ENCODE measurements around the gene TPT1.
"Not testable (repeated sequence)": the region's sequence is repeated elsewhere in the genome, so short reads cannot be mapped to it uniquely, and the experiment has no call there.

Gene TPT1

DNA sequence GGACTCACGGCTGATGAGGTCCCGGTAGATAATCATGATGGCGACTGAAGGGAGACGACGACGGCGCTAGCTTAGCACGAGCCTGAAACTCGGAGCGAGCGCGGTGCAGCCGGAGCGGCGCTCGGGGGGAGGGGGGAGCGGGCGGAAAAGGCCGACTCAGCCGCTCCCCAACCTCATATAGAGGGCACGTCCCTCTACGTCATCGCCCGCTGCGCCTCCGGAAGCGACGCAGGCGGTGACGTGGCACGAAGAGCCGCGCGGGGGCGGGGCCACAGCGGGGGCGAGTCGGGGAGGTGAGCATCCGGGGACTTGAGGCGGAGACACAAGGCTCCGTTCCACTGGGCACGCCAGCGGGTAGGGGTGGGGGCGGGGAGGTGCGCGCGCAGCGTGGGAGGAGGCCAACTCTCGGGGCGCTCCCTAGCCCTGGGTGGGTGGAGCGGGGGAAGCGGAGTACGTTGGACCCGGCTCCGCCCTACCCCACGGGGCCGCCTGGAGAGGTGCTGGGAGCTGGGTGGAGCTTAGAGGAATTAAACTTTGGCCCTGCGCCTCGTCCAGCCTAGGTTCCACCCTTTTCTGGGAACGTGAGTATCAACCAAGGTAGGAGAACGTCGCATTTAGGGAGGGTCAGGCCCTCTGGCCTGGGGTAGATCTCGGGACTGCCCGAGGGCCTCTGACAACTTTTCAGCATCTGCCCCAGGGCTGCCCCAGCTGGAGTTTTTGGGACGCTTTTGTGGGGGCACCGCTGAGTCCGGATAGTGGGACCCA, at the start of gene TPT1:
TPT1 (minus strand) TSS at position 150 of the 765 bp plus-strand sequence; CDS start at position 36, 114 bp downstream.
- peak; percentile 74 for DNase-seq

DNA sequence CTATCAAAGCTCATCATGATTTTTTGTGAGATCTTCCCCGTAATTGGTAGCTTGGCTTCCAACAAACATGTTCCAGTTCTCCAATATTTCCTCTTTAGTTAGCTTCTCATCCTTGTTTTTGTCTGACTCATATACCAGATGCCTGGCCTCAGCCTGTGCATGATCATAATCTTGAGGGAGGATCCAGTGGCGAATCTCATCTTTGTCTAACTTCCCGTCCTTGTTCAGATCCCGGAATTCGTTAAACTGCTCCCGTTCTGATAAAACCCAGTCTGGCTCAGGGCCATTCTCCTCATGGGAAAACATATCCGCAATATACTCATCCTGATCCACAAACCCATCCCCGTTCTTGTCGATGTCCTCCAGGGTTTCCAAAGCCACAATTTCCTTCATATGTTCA, 49.4 kb upstream of the TPT1 start:
- not testable (repeated sequence) for DNase-seq

DNA sequence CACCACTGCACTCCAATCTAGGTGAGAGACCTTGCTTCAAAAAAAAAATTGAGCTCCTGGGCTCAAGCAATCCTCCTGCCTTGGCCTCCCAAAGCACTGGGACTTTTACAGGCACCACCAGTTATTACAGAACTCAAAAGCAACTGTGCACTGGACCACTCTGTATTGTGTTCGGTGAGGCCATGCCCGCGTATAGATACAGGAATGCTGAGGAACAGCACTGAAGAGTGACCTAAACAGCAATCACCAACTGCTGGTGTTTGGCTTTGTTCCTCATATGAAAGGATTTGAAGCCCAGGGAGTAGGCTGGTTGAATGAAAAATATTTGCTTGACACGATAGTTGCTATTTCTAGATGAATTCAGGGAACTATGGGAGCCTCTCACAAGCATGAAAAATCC, 47.7 kb upstream of the TPT1 start:
- DNase-seq: no peak

DNA sequence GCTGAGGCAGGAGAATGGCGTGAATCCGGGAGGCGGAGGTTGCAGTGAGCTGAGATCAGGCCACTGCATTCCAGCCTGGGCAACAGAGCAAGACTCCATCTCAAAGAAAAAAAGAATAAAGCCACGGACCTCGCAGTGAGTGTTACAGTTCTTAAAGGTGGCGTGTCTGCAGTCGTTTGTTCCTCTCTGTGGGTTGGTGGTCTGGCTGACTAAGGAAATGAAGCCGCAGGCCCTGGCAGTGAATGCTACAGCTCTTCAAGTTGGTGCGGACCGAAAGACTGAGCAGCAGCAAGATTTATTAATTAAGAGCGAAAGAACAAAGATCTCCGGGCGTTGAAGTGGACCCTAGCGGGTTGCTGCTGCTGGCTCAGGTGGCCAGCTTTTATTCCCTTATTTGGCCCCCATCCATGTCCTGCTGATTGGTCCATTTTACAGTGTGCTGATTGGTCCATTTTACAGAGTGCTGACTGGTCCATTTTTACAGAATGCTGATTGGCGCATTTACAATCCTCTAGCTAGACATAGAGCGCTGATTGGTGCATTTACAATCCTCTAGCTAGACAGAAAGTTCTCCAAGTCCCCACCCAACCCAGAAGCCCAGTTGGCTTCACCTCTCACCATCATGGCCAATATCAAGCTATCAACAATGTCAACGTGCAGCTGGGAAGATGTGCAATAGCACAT, 46.1 kb upstream of the TPT1 start:
- not testable (repeated sequence) for DNase-seq

DNA sequence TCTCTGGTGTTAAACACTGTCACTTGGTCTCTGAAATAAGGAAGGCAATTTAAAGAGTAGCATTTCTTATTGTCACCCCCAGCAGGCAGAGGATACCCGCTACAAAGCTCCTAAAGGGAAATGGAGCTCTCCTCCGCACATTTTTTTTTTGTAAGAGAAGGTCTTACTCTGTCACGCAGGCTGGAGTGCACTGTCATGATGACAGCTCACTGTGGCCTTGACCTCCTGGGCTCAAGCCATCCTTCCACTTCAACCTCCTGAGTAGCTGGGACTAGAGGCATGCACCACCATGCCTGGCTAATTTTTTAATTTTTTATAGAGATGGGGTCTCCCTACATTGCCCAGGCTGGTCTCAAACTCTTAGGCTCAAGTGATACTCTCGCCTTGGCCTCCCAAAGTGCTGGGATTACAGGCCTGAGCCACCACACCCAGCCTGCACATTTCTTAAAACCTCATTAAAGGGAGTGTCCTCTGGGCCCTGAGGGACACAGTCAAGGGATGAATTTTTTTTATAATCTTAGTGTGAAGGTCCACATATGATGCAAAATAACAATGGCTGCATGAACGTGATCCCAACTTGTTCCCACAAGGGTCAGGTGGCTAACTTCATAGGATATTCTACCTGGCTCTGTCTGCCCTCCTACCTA, 45.0 kb upstream of the TPT1 start:
- no peak for DNase-seq

DNA sequence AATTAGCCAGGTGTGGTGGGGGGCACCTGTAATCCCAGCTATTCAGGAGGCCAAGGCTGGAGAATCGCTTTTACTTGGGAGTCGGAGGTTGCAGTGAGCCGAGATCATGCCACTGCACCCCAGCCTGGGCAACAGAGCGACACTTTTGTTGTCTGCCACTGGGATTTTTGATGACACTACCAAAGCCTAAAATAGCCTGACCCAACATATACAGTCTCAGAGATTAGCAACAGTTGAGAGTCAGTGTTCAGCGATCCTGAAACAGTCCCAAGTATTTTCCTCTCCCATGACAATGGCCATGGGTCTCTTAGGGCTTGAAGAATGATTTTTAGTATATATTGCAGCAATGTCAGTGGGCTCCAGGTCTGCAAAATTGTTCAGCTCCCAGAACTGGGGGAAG, 44.3 kb upstream of the TPT1 start:
- DNase-seq: no peak

DNA sequence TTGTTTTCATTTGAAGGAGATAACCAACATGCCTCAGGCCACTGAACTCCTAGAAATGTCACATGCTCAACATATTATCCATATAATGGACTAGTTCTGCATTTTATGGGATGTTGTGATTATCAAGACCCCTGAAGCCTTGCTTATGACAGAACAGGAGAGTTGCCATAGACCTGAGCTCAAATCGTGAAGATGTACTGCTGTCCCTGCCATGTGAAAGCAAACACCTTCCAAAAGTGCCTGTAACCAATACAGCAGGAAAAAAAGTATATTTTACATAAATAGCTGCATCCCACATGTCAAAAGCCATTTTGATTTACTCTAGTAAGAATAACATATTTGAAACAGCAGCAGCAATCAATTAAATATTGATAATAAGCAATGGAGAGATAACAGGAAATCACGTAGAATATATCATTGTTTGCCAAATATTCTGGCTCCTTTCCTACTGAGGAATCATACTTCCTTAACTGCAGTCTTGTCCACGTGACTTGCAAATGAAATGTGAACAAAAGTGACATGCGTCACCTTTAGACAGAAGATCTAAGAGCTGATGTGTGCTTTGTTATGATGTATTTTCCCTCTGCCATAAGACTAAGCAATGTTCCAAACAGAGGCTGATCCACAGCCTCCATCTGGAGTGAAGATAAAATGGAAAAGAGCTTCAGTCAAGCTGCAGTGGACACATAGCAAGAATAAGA, 43.6 kb upstream of the TPT1 start:
- no peak for DNase-seq

DNA sequence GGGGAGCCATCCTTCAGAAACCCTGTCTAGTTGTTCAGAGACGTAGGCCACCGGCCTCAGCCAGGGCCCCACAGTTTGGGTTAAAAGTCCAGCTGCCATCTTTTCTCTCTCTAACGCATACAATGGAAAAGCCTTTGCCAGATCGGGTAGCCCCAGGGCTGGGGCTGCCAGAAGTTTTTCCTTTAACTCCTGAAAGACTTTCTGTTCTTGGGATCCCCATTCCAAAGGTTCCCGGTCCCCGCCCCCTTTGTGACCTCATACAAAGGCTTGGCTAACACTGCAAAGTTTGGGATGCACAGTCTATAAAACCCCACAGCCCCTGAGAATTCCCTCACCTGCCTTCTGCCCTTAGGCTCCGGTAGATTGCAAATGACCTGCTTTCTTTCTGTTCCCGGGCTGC, 41.8 kb upstream of the TPT1 start:
- DNase-seq: not testable (repeated sequence)

DNA sequence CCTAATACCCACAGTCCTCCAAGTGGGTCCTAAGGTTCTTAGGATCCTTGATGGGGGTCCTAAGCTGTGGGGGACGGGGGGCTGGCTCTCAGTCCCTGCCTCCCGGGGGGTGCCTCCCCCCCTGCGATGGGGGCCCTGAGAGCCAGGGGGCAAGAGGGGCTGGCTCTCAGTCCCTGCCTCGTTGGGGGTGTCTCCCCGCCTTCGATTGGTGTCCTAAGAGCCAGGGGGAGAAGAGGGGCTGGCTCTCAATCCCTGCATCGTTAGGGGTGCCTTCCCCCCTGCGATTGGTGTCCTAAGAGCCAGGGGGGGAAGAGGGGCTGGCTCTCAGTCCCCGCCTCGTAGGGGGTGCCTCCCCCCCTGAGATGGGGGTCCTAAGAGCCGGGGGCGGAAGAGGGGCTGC, 40.2 kb upstream of the TPT1 start:
- DNase-seq: no peak

DNA sequence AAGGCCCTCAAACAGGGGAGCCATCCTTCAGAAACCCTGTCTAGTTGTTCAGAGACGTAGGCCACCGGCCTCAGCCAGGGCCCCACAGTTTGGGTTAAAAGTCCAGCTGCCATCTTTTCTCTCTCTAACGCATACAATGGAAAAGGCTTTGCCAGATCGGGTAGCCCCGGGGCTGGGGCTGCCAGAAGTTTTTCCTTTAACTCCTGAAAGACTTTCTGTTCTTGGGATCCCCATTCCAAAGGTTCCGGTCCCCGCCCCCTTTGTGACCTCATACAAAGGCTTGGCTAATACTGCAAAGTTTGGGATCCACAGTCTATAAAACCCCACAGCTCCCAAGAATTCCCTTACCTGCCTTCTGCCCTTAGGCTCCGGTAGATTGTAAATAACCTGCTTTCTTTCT, 39.7 kb upstream of the TPT1 start:
- not testable (repeated sequence) for DNase-seq

DNA sequence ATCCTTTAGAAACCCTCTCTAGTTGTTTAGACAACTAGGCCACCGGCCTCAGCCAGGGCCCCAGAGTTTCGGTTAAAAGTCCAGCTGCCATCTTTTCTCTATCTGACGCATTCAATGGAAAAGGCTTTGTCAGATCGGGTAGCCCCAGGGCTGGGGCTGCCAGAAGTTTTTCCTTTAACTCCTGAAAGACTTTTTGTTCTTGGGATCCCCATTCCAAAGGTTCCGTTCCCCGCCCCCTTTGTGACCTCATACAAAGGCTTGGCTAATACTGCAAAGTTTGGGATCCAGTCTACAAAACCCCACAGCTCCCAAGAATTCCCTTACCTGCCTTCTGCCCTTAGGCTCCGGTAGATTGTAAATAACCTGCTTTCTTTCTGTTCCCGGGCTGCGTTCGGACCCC, 38.5 kb upstream of the TPT1 start:
- DNase-seq: not testable (repeated sequence)

DNA sequence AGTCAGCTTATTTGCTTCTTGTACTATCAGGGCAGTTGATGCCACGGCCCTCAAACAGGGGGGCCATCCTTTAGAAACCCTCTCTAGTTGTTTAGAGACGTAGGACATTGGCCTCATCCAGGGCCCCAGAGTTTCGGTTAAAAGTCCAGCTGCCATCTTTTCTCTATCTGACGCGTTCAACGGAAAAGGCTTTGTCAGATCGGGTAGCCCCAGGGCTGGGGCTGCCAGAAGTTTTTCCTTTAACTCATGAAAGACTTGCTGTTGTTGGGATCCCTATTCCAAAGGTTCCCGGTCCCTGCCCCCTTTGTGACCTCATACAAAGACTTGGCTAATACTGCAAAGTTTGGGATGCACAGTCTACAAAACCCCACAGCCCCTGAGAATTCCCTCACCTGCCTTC, 37.8 kb upstream of the TPT1 start:
- not testable (repeated sequence) for DNase-seq

DNA sequence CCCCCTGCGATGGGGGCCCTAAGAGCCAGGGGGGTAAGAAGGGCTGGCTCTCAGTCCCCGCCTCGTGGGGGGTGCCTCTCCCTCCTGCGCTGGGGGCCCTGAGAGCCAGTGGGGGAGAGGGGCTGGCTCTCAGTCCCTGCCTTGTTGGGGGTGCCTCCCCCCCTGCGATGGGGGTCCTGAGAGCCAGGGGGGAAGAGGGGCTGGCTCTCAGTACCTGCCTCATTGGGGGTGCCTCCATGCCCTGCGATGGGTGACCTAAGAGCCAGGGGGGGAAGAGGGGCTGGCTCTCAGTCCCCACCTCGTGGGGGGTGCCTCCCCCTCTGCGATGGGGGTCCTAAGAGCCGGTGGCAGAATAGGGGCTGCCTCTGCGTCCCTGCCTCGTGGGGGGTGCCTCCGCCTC, 36.3 kb upstream of the TPT1 start:
- not testable (repeated sequence) for DNase-seq

DNA sequence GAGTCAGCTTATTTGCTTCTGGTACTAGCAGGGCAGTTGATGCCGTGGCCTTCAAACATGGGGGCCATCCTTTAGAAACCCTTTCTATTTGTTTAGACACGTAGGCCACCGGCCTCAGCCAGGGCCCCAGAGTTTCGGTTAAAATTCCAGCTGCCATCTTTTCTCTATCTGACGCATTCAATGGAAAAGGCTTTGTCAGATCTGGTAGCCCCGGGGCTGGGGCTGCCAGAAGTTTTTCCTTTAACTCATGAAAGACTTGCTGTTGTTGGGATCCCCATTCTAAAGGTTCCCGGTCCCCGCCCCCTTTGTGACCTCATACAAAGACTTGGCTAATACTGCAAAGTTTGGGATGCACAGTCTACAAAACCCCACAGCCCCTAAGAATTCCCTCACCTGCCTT, 35.7 kb upstream of the TPT1 start:
- DNase-seq: not testable (repeated sequence)

DNA sequence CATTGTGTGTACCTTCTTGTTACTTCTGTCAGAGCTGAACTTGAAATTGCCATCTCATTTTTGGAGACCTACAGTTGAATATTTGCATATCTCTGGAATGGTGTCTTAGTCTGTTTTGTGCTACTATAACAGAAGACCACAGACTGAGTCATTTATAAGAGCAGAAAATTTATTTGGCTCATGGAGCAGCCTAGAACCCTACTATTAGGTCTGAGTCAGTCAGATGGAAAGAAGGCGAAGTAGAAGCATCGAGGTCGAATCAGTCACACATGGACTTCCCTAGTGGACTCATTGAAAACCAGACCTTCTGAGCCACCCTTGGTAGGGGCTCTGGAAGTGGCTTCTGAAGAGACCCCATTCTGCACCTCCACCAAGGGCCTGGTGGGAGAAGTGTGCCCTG, 33.9 kb upstream of the TPT1 start:
- no peak for DNase-seq

DNA sequence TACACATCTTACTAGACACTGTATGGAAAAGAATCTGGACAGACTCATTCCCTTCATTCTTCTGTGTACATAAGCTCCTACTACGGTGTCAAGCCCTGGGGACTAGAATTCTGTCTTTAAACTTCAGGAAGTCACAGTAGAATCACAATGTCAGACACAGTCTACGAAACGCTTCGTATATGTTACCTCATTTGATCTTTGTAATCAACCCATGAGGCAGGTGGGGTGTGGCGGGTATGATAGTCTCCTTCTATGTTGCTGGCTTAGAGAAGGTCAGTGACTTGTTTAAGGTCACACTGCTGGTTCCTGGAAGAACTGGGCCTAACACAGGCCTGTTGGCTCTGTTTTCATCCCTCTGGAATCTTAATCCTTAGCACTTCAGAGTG, 32.2 kb upstream of the TPT1 start:
- no peak for DNase-seq

DNA sequence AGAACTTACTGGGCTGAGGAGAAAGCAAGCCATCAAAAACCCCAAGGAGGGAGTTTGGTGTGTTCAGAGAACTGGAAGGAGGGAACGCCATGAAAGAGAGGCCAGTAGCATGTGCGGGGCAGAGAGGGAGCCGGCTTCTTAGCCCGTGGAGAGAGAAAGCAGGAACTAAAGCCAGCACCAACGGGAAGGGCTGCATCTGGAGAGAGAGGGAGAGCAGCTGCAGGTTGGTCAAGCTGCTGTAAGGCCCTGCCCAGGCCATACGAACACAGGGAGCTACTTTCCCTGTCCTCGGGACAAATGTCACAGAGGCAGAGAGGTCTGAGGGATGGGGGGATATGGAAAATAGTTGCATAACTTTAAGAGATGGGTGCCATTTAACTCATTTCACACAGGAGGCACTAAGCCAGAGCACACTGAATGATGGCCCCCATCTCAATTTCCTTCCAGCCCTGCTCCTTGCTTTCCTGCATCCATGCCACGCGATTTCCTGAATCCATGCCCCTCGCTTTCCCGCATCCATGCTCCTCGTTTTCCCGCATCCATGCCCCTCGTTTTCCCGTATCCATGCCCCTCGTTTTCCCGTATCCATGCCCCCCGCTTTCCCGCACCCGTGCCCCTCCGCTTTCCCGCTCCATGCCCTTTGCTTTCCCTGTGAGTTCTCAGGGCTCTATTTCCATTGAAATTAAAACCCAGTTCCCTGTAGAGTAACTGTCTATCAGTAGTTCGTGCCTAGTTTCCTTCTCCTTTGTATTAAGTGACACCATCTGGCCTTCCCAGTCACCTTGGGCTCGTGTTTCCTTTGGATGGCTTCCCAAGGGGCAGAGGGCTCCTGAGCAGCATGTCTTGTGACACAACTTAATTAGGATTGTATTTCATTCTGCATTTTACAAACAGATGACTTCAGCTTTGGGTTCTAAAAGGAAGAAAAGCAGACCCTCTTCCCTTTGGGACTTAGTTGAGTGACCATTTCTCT, 31.5 kb upstream of the TPT1 start:
- DNase-seq: peak; percentile 81

DNA sequence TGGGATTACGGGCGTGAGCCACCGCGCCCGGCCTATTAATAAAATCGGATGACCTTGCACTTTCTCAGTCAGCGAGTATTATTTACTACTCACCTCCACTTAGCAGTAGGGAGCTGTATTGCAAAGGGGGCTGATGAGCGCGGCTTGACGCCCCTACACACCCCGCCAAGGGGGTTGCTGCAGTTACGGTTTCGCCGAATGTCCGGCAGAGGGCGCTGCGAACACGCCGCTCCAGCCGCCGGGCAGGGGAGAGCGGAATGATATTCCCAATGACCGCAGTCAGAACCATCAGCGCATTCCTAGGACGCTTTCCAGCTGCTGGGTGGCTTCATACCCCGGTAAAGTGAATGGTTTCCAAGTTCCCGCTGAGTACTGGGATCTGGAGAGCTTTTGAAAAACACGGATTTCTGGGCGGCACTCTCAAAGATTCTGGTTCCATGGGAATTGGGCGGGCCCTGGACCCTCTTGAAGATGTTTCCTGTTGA, 30.0 kb upstream of the TPT1 start:
- DNase-seq: no peak

DNA sequence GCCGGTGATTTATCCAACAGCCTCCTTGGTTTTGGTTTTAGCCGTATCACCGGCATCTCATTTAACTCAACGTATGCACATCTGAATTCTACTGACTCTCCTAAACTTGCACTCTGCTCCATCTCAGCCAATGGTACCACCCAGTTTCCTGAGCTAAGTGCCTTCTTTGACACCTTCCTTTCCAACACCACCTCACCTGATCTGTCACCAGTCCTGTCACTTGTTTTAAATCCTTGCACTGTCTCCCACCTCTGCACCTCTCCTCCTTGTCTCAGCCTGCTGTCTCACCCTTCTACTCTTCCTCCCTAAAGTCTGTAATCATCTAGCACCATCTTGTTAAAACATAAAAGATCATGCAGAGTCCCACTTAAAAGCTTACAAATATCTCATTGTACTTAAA, 28.1 kb upstream of the TPT1 start:
- DNase-seq: no peak

DNA sequence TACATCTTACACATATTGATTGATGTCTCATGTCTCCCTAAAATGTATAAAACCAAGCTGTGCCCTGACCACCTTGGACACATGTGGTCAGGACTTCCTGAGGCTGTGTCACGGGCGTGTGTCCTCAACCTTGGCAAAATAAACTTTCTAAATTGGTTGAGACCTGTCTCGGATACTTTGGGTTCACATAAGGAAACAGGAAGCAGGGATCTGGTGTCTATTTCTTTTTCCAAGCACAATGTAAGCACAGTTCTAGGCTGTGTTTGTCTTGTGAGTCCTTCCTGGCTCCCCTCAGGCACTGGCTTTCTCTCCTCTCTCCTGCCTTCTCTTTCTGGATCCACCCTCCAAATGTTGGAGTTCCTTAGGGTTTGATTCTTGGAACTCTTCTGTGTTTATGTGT, 27.6 kb upstream of the TPT1 start:
- DNase-seq: no peak

DNA sequence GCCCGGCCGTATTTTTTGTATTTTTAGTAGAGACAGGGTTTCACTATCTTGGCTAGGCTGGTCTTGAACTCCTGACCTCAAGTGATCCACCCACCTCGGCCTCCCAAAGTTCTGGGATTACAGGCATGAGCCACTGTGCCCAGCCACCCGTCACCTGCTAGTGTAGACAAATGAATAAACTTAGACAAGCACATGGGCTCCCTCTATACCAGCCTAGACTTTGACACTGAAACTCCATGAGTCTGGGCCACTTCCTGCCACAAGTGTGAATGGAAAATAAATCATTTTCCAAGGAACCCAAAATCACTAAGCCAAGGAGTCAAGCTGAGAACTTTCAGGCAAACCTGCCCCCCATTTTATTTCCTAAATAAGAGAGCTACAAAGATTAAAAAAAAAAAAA, 27.0 kb upstream of the TPT1 start:
- no peak for DNase-seq

DNA sequence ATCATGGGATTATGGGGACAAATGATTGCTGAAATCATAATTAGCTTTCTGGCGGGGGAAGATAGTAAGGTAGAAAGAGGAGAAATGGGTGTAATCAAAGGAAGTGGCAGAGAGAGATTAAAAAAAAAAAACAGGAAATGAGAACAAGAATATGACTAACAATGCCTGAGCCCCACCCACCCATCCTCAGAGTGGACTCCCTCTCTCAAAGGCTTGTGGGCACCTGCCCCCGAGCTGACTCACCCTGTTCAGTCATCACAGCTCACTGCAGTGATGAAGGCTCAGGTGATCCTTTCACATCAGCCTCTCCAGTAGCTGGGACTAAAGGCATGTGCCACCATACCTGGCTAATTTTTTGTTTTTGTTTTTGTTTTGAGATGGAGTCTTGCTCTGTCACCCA, 26.4 kb upstream of the TPT1 start:
- DNase-seq: no peak

Data from NCI-H524 treated with DMSO at 0.1 percent for 48 hours (cell line).